HFFc6 (cell line): Measurements from ENCODE around the gene PLA2G1B. TPM values are rescaled to one million over a fixed set of nuclear protein-coding genes. Genes with fewer than 3 reads are reported as not detected.
"Not testable (repeated sequence)": the region's sequence is repeated elsewhere in the genome, so short reads cannot be mapped to it uniquely, and the experiment has no call there.

ENCODE experiments used
- DNase-seq: peaks from one replicate; pipeline ENCODE4 v3.0.0-alpha.2; 2018
- H3K27ac Mint-ChIP-seq: 2 replicates; pipeline ENCODE4 v1.8.0; 2020; ENCODE audit warnings: mild to moderate bottlenecking, mixed read lengths
- H3K27me3 Mint-ChIP-seq: 2 replicates; pipeline ENCODE4 v1.8.0; 2021; ENCODE audit warnings: mild to moderate bottlenecking, moderate library complexity, mixed read lengths; ENCODE audit not compliant: insufficient read depth
- H3K36me3 Mint-ChIP-seq: 2 replicates; pipeline ENCODE4 v1.8.0; 2021; ENCODE audit warnings: low read depth, mixed read lengths
- H3K4me1 Mint-ChIP-seq: 2 replicates; pipeline ENCODE4 v1.8.0; 2020; ENCODE audit warnings: low read depth, mixed read lengths
- H3K4me3 Mint-ChIP-seq: 2 replicates; pipeline ENCODE4 v1.8.0; 2020; ENCODE audit warnings: mild to moderate bottlenecking, moderate library complexity, mixed read lengths
- H3K9me3 Mint-ChIP-seq: 2 replicates; pipeline ENCODE4 v1.8.0; 2020; ENCODE audit warnings: mild to moderate bottlenecking, mixed read lengths
- CTCF ChIP-seq: fragments of 200-600 bp; sonication (generic); IDR thresholded peaks from 2 replicates; pipeline ENCODE4 v1.5.0; 2021; ENCODE audit warnings: antibody characterized with exemption, mild to moderate bottlenecking
- total RNA-seq, 6 experiments: library from RNA; stranded (reverse); fragmentation: NEBNext Ultra II Directional; extraction: Animal tissue kit (Norgen Biotek cat#: 25700); gene quantifications; 2 replicates in 1 of 6; 3 replicates in 5 of 6; pipeline ENCODE4 v1.2.3, GENCODE V29; 2021

Gene PLA2G1B
- total RNA-seq, 6 experiments from 2014 or later: not detected

GRCh38 chr12:120343039-120343537 is 15.5 kb upstream of the PLA2G1B start:
- Mint-ChIP-seq H3K36me3 (peaks cover under 1% of the 10 kb centered on the region; the same call in 1 of the 2 replicates), H3K9me3 (peaks cover 5% of the 10 kb centered on the region), H3K4me3 (no peak overlapping the region), H3K4me1 (no peaks in the 10 kb centered on the region), H3K27ac (no peak overlapping the region), H3K27me3 (peaks cover 16% of the 10 kb centered on the region)
- no peak for TF ChIP-seq CTCF
- no peak for DNase-seq

DNA sequence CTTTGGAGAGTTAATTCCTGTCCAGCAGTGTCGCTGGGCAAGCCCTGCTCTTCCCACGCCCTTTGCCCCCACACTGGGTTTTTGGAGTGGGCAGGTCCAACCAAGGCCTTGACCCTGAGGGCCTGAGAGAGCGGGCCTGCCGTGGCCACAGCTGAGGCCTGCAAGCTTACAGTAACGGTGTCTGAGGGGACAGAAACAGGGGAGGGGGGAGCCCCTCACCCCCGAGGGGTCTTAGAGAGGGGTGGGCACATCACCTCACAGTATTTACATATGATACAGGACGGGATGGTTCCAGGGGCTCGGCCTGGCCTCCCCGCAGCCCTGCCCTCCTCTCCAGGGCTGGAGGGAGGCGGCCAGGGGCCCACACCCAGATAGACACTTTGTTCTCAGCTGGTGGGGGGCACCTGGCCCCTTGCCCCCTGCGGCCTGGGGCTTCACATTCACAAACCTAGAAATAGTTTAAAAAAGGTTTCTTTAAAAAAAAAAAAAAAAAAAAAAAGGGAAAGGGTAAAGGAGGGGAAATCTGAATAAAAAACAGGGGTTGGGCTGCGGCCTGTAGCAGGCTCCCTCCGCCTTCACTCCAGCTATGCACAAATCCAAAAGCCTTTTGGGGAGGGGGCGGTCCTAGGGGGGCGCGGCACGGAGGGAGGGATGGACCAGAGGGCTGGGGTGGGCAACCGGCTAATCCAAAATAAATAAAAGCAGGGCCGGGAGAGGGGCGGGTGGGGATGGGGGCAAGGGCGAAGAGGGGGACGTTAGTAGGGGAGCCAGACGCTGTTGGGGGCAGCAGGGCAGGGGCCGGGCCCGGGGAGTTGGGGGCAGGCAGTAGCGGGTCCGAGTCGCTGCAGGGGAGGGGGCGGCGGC is 14.8 kb upstream of the PLA2G1B start:
- no peak overlapping the region for H3K4me3 Mint-ChIP-seq
- H3K27ac Mint-ChIP-seq: no peak overlapping the region
- H3K27me3 Mint-ChIP-seq: peaks cover 21% of the 10 kb centered on the region
- no peaks in the 10 kb centered on the region for H3K4me1 Mint-ChIP-seq
- no peak for DNase-seq
- no peak for TF ChIP-seq CTCF
- H3K36me3 Mint-ChIP-seq: peaks cover 7% of the 10 kb centered on the region
- peaks cover 12% of the 10 kb centered on the region for H3K9me3 Mint-ChIP-seq

- H3K27me3 Mint-ChIP-seq: peaks cover 19% of the 10 kb centered on the region
- H3K4me3 Mint-ChIP-seq: no peak overlapping the region
- no peaks in the 10 kb centered on the region for H3K4me1 Mint-ChIP-seq
- H3K27ac Mint-ChIP-seq: no peak overlapping the region
- H3K36me3 Mint-ChIP-seq: peaks cover 8% of the 10 kb centered on the region
- H3K9me3 Mint-ChIP-seq: peaks cover 23% of the 10 kb centered on the region
- TF ChIP-seq CTCF: no peak
- DNase-seq: no peak
These were observed 11.7 kb upstream of the PLA2G1B start for GRCh38 chr12:120339256-120339655.

DNA sequence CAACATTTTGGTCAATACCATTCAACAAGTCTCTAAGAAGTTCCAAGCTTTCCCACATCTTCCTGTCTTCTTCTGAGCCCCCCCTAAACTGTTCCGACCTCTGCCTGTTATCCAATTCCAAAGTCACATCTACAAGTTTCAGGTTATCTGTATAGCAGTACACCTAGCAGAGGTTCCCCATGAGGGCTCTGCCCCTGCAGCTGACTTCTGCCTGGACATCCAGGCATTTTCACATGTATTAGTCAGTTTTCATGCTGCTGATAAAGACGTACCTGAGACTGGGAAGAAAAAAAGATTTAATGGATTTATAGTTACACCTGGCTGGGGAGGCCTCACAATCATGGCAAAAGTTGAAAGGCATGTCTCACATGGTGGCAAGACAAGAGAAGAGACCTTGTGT is 10.2 kb upstream of the PLA2G1B start:
- no peak overlapping the region for H3K4me3 Mint-ChIP-seq
- H3K27me3 Mint-ChIP-seq: peaks cover 26% of the 10 kb centered on the region

GRCh38 chr12:120336392-120336791 is 8.8 kb upstream of the PLA2G1B start:
- not testable (repeated sequence) for H3K4me1 Mint-ChIP-seq, H3K4me3 Mint-ChIP-seq, DNase-seq, H3K27ac Mint-ChIP-seq, H3K36me3 Mint-ChIP-seq
- Mint-ChIP-seq H3K9me3 (peaks cover 23% of the 10 kb centered on the region), H3K27me3 (peaks cover 30% of the 10 kb centered on the region)

More for the DNA sequence above, 10.2 kb upstream of the PLA2G1B start:
- no peak overlapping the region for H3K27ac Mint-ChIP-seq
- H3K9me3 Mint-ChIP-seq: peaks cover 23% of the 10 kb centered on the region
- no peak for DNase-seq
- peaks cover 8% of the 10 kb centered on the region for H3K36me3 Mint-ChIP-seq
- no peaks in the 10 kb centered on the region for H3K4me1 Mint-ChIP-seq
- no peak for TF ChIP-seq CTCF

DNA sequence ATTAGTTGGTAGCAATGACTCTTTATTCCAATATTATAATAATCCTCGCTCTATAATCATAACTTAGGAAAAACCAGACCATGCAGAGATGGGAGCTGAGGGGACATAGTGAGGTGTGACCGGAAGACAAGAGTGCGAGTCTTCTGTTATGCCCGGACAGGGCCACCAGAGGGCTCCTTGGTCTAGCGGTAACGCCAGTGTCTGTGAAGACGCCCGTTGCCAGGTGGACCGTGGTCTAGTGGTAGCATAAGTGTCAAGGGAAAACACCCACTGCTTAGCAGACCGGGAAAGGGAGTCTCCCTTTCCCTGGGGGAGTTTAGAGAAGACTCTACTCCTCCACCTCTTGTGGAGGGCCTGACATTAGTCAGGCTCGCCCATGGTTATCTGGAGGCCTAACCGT is 7.9 kb upstream of the PLA2G1B start:
- Mint-ChIP-seq H3K27me3 (peaks cover 34% of the 10 kb centered on the region), H3K9me3 (peaks cover 23% of the 10 kb centered on the region)
- TF ChIP-seq CTCF: peak; percentile 80
- DNase-seq: peak; percentile 48
- H3K27ac Mint-ChIP-seq, H3K36me3 Mint-ChIP-seq, H3K4me1 Mint-ChIP-seq, H3K4me3 Mint-ChIP-seq: not testable (repeated sequence)
